NCI-H2227 (cell line): ENCODE data around the gene CNPY1.
"Not testable (repeated sequence)": the region's sequence is repeated elsewhere in the genome, so short reads cannot be mapped to it uniquely, and the experiment has no call there.

ENCODE experiments used
- DNase-seq: peaks from one replicate; lab custom pipeline; 2025; ENCODE audit not compliant: unreplicated experiment; lab: John Stamatoyannopoulos, UW

Gene CNPY1

DNA sequence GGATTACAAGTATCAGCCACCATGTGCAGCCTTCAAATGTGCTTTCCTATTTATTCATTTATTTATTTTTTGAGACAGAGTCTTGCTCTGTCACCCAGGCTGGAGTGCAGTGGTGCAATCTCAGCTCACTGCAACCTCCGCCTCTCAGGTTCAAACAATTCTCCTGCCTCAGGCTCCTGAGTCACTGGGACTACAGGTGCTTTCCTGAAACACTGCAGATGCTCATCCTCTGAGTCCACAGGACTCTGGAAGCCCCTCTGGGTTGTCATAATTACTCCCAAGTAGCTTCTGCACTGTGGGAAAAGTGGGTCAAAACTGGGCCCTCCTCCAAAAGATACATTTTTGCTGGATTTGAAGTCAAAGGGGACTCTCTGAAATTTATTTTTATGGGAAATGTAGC, at the start of gene CNPY1:
CNPY1 (minus strand) TSS at position 111 of the 400 bp plus-strand sequence. CDS start 630 bp downstream, outside the sequence.
- DNase-seq, result not testable (repeated sequence)

GRCh38 chr7:155594961-155595366, 48.6 kb upstream of the CNPY1 start:
- no peak for DNase-seq

- no peak for DNase-seq
Observed at GRCh38 chr7:155594163-155594732, 47.9 kb upstream of the CNPY1 start.

- DNase-seq, result no peak
Observed at GRCh38 chr7:155593461-155594162, 47.3 kb upstream of the CNPY1 start.

GRCh38 chr7:155591055-155591775, 44.9 kb upstream of the CNPY1 start:
- DNase-seq, result no peak

DNA sequence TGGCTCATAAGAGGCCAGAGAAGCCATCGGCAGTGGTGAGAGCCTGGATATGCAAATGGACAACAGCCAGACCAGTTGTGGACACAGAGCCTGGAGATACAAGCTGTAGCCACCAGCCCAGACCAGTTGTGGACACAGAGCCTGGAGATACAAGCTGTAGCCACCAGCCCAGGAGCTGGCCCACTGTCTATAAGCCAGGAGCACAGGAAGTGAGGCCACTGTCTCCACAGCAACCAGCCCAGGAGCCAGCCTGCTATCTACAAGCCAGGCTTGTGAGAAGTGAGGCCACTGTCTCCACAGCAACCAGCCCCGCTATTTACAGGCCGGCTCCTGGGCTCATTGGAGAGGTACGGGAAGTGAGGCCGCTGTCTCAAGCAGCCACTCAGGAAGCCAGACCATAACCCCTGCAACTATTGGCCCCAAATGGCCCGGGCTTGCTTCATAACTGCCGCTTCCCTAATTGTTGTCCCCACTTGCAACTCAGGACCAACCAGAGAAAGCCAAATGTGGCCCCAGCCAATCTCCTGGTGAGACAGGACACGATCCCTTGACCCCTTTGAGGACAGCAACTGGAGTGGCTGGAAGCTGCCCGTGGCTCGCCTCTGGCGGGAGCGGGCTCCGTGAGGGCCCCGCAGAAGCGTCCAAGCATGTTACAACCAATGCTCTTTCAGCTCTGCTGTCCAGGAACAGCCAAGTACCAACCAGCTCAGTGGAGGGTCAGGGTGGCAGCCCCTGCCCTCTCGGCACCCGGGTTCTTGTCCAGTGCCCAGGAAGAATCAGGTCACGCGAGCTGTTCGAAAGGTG, 44.1 kb upstream of the CNPY1 start:
- no peak for DNase-seq

GRCh38 chr7:155589001-155589980, 42.9 kb upstream of the CNPY1 start:
- DNase-seq, result no peak

- DNase-seq, result no peak
Observed at GRCh38 chr7:155588468-155588998, 42.2 kb upstream of the CNPY1 start.

GRCh38 chr7:155587486-155587885, 41.1 kb upstream of the CNPY1 start:
- no peak for DNase-seq

DNA sequence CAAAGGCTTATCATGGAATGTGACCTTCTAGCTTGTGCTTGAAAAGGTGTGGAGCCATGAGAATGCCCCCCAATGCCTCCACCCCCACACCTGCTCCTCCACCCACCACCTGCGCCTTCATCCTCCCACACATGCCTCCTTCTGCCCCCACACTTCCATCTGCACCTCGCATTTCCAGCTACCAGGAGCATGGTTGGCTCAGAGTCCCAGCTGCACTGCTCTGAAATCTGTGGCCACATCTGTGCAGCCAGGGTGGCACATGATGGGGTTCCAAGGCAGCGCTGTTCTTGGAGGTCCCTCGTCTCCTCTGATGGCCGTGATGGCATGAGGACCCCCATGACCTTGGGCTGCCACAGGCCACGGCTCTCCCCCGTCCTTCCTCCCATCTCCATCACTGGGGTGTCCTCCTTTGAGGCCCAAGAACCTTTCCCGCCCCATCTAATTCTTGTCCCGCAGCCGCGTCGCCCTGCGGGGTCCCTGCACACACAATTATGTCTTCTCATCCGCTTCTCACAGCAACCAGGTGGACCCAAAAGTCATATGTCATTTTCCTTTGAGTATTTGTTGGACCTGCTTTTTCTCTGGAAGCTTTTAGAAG, 40.6 kb upstream of the CNPY1 start:
- DNase-seq, result no peak

DNA sequence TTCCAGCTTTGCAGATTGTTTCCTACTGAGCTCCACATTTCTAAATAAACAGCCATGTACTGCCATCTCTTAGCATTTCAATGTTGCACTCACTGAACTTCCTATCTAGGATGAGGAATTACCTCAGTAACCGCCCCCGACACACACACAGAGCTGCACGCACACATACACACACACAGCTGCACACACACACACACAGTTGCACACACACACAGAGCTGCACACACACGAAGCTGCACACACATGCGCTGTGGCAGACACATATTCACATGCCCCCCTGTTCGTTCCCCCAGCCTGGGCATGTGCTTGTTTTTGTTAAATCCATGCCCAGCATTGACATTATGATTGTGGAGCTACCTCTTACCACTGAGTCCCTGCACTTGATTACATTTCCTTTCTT, 39.6 kb upstream of the CNPY1 start:
- DNase-seq, result no peak

GRCh38 chr7:155585532-155585895, 39.2 kb upstream of the CNPY1 start:
- no peak for DNase-seq

DNA sequence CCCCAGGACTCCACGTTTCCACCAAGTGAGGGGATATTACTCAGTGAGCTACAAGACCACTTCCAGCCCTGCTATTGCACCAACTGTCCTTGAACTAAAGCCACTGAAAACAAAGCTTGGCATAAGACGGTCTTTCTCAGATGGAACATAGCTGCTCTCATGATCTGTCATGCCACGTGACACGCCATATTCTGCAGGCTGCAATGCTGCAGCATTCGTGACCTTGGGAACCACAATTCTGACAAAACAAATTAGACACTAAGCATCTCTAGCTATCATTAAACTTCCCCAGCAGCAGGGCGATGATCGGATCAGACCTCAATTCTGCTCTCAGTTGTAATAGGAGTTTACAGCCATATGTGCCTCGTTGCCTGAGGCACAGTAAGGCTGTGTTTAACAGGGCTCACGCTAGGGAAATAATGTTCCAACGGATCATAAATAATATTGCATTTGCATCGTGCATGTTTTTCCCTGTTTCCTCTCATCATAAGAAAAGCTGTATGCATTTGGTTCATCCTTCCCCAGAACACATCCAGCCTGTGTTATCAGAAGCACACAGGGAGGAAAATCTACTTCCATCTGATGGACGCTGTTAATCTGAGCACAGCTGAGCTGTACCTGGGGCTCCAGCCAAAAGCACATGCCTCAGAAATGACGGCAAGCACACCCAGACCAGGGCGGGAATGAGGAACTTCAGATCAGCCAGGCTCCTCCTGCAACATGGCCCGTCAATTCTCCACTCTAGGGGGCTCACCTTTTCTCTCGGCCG, 38.6 kb upstream of the CNPY1 start:
- DNase-seq, result no peak

DNA sequence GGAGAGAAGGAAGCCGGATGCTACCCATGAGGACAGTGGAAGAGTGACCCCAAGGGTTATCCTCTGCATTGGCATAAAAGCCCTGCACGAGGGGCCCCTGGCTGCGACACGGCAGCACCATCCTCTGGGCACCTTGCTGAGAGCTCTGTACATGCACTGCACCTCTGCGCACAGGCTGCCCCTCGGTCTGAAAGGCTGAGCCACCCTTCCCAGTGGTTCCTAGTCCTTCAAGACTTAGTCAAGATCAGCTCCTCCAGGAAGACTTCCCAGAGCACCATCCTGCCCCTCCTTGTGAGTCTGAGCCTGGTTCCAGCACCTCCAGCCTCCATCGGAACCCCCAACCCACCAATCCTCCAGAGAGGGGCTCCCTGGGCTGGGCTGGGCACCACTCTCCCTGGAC, 37.9 kb upstream of the CNPY1 start:
- DNase-seq, result no peak

DNA sequence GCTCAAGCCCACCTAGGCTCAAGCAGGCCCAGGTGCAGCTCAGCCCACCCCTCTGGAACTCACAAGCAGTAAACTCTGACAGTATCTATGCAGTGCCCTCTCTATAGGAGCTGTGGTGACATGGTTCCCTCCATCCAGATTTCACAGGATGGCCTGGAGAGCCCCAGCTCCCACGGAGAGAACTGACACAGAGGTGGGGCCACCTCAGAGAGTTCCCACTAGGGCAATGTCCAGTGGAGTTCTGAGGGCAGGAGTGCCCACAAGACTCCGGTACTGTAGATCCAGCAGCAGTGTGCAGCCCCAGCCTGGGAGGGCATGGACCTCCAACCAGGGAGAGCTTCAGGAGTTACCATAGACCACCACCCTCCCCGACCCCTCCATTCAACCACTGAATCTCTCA, 37.3 kb upstream of the CNPY1 start:
- DNase-seq, result no peak

DNA sequence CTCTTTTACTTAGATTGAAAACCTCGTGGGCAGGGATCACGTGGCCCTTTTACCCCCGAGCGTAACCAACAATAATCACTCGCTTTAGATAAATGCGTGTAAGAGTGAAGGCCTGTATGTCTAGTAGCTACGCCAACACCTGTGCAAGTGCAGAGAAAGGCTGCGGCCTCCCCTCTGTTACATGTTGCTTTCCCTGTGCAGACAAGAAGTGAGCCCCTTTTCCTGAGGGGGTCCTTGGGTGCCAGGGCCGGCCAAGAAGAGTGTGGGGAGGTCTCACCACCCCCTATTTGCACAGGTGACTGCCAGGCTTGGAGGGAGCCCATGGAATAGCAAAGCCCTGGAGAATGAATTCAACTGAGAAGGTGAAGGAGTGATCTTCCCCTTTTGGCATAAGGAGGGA, 35.6 kb upstream of the CNPY1 start:
- DNase-seq, result no peak

DNA sequence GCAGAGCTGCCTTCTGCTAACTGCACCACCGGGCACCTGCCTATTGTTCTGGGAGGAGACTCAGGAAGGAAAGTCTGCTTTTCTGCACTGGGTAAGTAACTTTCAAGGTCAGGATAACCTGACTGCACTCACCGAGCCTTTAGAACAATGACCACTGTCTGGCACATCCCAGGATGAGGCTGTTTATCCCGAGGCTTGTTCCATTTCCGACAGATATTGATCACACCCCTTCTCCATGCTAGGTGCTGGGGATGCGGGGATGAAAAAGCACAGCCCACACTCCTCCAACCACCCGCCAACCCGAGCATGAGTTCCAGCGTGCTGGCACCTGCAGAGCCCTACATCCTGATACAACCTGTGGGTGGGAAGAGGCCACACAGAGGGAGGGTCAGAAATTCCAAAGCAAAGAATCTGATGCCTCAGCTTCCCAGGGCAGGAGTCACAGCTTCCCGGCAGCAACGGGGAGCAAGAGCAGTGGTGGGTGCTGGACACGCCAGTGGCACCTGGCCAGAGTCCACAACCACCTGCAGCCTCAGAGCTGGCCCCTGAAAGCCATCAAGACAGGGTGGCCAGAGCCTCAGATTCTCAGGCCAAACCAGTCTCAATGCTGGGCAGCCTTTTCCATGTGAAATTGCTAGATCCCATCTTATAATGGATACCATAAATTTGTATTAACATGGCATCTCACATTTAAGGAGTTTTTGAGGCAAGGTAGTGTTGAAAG, 34.9 kb upstream of the CNPY1 start:
- DNase-seq, result no peak

DNA sequence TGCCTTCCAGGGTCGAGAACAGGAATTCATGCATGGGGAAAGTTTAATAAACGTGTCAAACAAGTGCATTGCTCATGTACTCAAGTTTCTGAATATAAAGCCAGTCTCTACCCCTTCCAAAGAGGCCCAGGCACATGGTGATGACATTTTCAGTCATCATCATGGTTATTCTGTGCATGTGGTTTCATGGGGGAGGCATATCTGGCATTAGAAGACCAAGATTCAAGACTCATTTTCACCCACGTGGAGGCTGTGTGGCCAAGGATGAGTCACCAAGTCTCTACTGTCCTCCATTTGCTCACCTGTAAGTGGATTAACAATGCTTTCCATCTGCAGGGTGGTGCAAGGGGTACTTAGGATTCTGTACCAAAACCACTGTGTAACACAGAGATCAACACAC, 34.0 kb upstream of the CNPY1 start:
- no peak for DNase-seq
